Cardiac ventricle fibroblast (primary cell): Measurements from ENCODE around the gene C4orf33. TPM values are rescaled to one million over a fixed set of nuclear protein-coding genes. Genes with fewer than 3 reads are reported as not detected.

Source experiments
- total RNA-seq: library from RNA; depleted of rRNA; stranded (reverse); fragments of >200 nt; gene quantifications from 2 replicates; pipeline ENCODE4 v1.2.3, GENCODE V29; 2015

C4orf33 gene
- total RNA-seq: 4.9 and 5.5 TPM in 2 replicates

GRCh38 chr4:129095811-129096454, at the start of gene C4orf33:
TSS of gene C4orf33 (plus strand) at chr4:129096152. CDS start at chr4:129102611, 6,459 bp downstream.

GRCh38 chr4:129093191-129093920, 2.6 kb upstream of the C4orf33 start, which contains the start of gene SCLT1:
TSS of gene SCLT1 (minus strand) at chr4:129093539. CDS start at chr4:129093103, 436 bp downstream.

Other genes starting within 250 kb of the C4orf33 start
- gene SCLT1, start 2.6 kb upstream of the C4orf33 start, total RNA-seq: 4.3 and 7.1 TPM in 2 replicates